PFSK-1 (cell line): ENCODE data around the gene POLR1F.

ENCODE experiments used
- FOXP2 ChIP-seq: optimal IDR thresholded peaks from 2 replicates; pipeline ENCODE3; 2011; ENCODE audit warnings: borderline replicate concordance, control low read depth, inconsistent platforms; ENCODE audit not compliant: insufficient read depth; ENCODE audit errors: extremely low read length, extremely low read depth
- POLR2AphosphoS5 ChIP-seq: IDR thresholded peaks from 2 replicates; pipeline ENCODE4 v1.6.1; 2012; ENCODE audit warnings: low read depth, mild to moderate bottlenecking, control low read depth, low read length, moderate library complexity
- SIN3A ChIP-seq: IDR thresholded peaks from 2 replicates; pipeline ENCODE4 v1.6.1; 2012; ENCODE audit warnings: mild to moderate bottlenecking, low read length, moderate library complexity, borderline replicate concordance; ENCODE audit not compliant: insufficient read depth
- TAF1 ChIP-seq: IDR thresholded peaks from 2 replicates; pipeline ENCODE4 v1.6.1; 2012; ENCODE audit warnings: low read length, control low read depth, borderline replicate concordance; ENCODE audit not compliant: insufficient read depth
- TF ChIP-seq, protein P1 (sequence below), 2 experiments: IDR thresholded peaks; 2 replicates each; pipeline versions ENCODE4 v1.6.1 to v1.8.0; 2011 to 2012; ENCODE audit warnings: low read depth in 2 of 2, low read length in 2 of 2, control low read depth in 1 of 2, inconsistent platforms in 1 of 2, mild to moderate bottlenecking in 1 of 2, moderate library complexity in 1 of 2; ENCODE audit not compliant: insufficient read depth in 1 of 2

POLR1F gene

GRCh38 chr7:19701471-19701870, 7.4 kb downstream of the POLR1F start:
- TF ChIP-seq POLR2AphosphoS5 (no peak), TAF1 (no peak), FOXP2 (no peak), SIN3A (no peak)
- TF ChIP-seq, protein P1, sequence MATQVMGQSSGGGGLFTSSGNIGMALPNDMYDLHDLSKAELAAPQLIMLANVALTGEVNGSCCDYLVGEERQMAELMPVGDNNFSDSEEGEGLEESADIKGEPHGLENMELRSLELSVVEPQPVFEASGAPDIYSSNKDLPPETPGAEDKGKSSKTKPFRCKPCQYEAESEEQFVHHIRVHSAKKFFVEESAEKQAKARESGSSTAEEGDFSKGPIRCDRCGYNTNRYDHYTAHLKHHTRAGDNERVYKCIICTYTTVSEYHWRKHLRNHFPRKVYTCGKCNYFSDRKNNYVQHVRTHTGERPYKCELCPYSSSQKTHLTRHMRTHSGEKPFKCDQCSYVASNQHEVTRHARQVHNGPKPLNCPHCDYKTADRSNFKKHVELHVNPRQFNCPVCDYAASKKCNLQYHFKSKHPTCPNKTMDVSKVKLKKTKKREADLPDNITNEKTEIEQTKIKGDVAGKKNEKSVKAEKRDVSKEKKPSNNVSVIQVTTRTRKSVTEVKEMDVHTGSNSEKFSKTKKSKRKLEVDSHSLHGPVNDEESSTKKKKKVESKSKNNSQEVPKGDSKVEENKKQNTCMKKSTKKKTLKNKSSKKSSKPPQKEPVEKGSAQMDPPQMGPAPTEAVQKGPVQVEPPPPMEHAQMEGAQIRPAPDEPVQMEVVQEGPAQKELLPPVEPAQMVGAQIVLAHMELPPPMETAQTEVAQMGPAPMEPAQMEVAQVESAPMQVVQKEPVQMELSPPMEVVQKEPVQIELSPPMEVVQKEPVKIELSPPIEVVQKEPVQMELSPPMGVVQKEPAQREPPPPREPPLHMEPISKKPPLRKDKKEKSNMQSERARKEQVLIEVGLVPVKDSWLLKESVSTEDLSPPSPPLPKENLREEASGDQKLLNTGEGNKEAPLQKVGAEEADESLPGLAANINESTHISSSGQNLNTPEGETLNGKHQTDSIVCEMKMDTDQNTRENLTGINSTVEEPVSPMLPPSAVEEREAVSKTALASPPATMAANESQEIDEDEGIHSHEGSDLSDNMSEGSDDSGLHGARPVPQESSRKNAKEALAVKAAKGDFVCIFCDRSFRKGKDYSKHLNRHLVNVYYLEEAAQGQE (IDR thresholded peaks at IDR 0.05; ENCODE audit: insufficient read depth in 1 of 2, low read depth in 2 of 2, low read length in 2 of 2): no peak

DNA sequence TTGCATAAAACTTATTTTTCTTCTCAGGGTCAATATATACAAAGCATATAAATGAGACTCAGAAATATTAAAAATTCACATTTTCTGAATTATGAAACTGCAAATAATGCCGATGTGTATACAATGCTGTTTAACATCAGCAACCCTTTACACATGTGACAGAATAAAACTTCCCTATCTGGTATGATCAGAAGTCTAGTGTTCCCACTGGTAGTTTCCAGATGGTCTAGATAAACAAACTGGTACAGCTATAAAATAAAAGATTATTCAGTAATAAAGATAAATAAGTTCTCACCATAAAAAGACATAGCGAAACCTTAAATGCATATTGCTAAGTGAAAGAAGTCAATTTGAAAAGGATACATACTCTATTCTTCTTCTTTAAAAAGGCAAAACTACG, 7.9 kb downstream of the POLR1F start:
- TF ChIP-seq SIN3A: no peak
- TF ChIP-seq, protein P1 (IDR thresholded peaks at IDR 0.05; ENCODE audit: insufficient read depth in 1 of 2, low read depth in 2 of 2, low read length in 2 of 2): no peak
- TF ChIP-seq TAF1: no peak
- TF ChIP-seq FOXP2: no peak
- no peak for TF ChIP-seq POLR2AphosphoS5

DNA sequence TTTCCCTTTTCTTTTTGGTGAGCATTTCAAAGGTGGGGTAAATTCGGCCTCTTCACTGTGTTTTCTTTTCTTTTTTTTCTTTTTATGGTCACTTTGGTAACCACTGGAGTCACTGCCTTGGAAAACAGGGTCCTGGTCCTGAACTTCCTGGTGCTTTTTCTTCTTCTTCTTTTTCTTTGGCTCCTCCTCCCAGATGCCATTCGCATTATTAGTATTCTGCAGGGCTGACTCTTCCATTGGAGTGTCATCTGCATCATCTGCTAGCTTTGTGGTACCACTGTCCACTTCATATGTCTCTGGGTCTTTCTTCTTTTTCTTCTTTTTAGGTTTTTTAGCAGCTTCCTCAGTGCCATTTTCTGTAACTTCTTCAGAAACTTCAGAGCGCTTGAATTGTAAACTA, 10.5 kb downstream of the POLR1F start:
- TF ChIP-seq FOXP2 (no peak), POLR2AphosphoS5 (no peak)
- TF ChIP-seq, protein P1 (IDR thresholded peaks at IDR 0.05; ENCODE audit: insufficient read depth in 1 of 2, low read depth in 2 of 2, low read length in 2 of 2): no peak

- TF ChIP-seq SIN3A (no peak), POLR2AphosphoS5 (no peak), FOXP2 (no peak), TAF1 (no peak)
- TF ChIP-seq, protein P1 (IDR thresholded peaks at IDR 0.05; ENCODE audit: insufficient read depth in 1 of 2, low read depth in 2 of 2, low read length in 2 of 2): no peak
Observed at GRCh38 chr7:19696926-19697325, 11.9 kb downstream of the POLR1F start.

DNA sequence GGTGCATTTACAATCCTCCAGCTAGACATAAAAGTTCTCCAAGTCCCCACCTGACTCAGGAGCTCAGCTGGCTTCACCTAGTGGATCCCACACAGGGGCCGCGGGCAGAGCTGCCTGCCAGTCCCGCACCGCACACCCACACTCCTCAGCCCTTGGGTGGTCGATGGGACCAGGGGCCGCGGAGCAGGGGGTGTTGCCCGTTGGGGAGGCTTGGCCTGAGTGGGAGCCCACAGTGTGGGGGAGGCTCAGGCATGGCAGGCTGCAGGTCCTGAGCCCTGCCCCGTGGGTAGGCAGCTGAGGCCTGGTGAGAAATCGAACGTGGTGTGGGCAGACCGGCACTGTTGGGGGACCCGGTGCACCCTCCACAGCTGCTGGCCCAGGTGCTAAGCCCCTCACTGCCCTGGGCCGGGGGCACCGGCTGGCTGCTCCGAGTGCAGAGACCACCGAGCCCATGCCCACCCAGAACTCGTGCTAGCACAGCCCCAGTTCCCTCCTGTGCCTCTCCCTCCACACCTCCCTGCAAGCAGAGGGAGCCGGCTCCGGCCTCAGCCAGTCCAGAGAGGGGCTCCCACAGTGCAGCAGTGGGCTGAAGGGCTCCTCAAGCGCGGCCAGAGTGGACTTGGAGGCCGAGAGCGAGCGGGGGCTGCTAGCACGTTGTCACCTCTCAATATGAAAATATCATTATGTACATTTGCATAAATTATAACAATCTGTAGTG, 16.6 kb downstream of the POLR1F start:
- TF ChIP-seq TAF1 (no peak), SIN3A (no peak), FOXP2 (no peak)
- TF ChIP-seq, protein P1 (IDR thresholded peaks at IDR 0.05; ENCODE audit: insufficient read depth in 1 of 2, low read depth in 2 of 2, low read length in 2 of 2): no peak
